ENCODE results near the gene CD96.

Gene CD96

DNA sequence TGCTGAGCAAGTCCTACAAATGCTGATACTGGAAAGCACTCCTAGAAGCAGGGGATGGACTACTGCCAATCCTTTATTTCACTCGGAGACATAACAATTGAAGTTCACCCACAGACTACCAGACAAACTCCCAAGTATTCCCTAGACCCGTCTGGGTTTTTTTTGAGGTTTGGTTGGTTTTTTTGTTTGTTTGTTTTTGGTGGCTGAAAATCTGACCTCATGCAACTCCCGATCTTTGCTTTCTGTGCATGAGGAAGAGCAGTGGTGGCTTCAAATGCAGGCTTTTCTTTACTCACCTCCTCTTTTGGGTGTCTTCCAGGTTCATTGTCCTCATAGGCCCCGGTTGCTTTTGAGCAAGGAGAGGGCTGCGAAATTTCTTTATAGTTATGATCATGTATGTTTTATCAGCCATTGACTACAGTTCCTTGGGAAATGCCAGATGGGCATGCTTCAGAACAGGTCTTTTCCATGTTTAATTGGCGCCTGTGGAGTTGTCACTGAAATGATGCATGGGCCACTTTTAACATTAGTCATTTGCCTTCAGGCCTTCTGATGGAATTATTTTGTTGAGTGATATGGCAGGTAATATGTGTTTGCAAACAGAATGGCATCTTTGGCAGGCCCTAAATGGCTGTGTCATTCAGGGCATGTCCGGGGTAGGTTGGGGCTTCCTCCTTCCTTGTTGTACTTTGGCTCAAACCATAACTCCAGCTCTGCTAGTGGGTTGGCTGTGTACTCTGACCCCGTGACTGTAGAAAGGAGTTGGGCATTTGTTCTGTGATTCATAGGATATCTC, 134.4 kb downstream of the CD96 start:
- Histone ChIP-seq H3K4me3 (ENCODE audit: low read depth, low read length) (no peak overlapping the region), H3K27me3 (no peaks in the 10 kb centered on the region; the same call in 1 of the 2 replicates), H3K36me3 (no peaks in the 10 kb centered on the region), H3K4me1 (no peaks in the 10 kb centered on the region; the same call in 1 of the 2 replicates), H3K9me3 (no peaks in the 10 kb centered on the region)
- TF ChIP-seq, protein P1, sequence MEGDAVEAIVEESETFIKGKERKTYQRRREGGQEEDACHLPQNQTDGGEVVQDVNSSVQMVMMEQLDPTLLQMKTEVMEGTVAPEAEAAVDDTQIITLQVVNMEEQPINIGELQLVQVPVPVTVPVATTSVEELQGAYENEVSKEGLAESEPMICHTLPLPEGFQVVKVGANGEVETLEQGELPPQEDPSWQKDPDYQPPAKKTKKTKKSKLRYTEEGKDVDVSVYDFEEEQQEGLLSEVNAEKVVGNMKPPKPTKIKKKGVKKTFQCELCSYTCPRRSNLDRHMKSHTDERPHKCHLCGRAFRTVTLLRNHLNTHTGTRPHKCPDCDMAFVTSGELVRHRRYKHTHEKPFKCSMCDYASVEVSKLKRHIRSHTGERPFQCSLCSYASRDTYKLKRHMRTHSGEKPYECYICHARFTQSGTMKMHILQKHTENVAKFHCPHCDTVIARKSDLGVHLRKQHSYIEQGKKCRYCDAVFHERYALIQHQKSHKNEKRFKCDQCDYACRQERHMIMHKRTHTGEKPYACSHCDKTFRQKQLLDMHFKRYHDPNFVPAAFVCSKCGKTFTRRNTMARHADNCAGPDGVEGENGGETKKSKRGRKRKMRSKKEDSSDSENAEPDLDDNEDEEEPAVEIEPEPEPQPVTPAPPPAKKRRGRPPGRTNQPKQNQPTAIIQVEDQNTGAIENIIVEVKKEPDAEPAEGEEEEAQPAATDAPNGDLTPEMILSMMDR (IDR thresholded peaks at IDR 0.05; ENCODE audit: low read depth, low read length): no peak
- DNase-seq: no peak

DNA sequence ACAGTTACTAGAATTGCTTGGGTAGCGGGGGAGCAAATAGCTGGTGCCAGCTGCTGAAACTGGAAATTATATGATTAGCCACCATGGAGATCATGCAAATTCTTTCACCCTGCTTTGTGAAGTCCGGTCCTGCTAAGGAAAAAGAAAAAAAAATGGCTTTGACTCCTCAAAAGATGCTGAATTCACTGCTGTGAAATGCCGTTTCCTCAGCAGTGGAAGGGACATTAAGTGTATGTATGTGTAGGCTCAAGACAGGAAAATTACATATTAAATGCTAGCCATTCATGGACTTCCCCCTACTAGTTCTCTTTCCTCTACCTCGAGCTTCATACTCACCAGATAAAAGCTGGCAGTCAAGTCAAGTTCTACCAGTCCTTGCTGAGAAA, 135.0 kb downstream of the CD96 start:
- Histone ChIP-seq H3K36me3 (no peaks in the 10 kb centered on the region), H3K4me1 (no peaks in the 10 kb centered on the region; the same call in 1 of the 2 replicates), H3K27me3 (no peaks in the 10 kb centered on the region; the same call in 1 of the 2 replicates), H3K9me3 (no peaks in the 10 kb centered on the region), H3K4me3 (ENCODE audit: low read depth, low read length) (no peak overlapping the region)
- no peak for DNase-seq
- TF ChIP-seq, protein P1 (IDR thresholded peaks at IDR 0.05; ENCODE audit: low read depth, low read length): no peak

DNA sequence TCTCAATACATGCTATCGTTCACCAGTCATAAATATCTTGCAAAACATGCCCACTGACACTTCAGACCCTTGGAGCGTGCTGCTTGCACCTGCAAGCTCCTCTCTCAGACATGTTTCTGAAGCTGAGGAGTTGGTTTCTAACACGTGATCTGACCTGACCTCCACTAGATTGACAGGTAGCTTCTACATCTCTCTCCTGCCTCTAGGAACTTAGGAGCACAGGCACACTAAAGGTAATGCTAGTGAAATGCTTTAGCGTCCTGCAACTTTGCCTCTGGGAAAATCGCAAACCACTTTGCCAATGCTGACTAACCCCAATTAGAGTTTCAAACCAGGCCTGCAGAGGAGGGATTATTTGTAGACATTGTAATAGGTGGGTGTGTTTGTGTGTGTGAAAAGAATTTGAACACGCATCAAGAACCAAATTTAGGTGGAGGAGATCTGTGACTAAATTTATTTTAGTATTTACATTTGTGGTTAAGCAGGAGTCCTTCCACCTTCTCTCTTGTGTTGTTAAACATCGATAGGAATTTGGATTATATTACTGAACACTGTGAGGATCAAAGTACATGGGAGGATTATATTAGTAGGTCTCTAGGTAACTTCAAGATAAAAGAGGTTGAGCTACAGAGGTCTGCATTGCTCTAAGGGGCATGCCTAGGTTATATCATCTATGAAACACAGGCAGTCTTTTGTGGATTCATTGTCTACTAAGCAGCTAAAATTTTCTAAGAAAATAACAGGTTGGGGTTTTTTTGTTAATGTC, 139.8 kb downstream of the CD96 start:
- Histone ChIP-seq H3K27me3 (no peaks in the 10 kb centered on the region), H3K36me3 (no peaks in the 10 kb centered on the region), H3K9me3 (no peaks in the 10 kb centered on the region), H3K4me3 (ENCODE audit: low read depth, low read length) (no peak overlapping the region), H3K4me1 (no peaks in the 10 kb centered on the region)
- DNase-seq: no peak
- TF ChIP-seq, protein P1 (IDR thresholded peaks at IDR 0.05; ENCODE audit: low read depth, low read length): no peak

DNA sequence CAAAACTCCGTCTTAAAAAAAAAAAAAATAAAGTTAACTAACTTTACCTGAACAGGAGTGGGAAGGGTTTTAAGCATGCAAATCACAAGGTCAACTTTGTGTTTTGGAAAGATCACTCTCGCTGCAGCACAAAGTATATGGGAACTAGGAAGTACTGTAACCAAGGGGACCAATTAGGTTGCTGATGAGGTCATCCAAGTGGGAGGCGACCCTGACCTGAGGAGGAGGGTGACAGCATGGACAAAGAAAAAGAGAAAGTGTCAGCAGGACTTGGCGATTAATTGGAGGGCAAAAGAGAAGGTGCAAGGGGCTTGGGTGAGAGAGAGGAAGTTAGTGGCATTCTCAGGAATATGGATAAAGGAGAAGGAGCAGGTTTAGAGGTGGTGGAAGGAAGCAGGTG, 142.6 kb downstream of the CD96 start:
- Histone ChIP-seq H3K4me1 (no peaks in the 10 kb centered on the region), H3K9me3 (no peaks in the 10 kb centered on the region), H3K36me3 (no peaks in the 10 kb centered on the region), H3K4me3 (ENCODE audit: low read depth, low read length) (no peak overlapping the region), H3K27me3 (no peaks in the 10 kb centered on the region)
- TF ChIP-seq, protein P1 (IDR thresholded peaks at IDR 0.05; ENCODE audit: low read depth, low read length): no peak
- no peak for DNase-seq

DNA sequence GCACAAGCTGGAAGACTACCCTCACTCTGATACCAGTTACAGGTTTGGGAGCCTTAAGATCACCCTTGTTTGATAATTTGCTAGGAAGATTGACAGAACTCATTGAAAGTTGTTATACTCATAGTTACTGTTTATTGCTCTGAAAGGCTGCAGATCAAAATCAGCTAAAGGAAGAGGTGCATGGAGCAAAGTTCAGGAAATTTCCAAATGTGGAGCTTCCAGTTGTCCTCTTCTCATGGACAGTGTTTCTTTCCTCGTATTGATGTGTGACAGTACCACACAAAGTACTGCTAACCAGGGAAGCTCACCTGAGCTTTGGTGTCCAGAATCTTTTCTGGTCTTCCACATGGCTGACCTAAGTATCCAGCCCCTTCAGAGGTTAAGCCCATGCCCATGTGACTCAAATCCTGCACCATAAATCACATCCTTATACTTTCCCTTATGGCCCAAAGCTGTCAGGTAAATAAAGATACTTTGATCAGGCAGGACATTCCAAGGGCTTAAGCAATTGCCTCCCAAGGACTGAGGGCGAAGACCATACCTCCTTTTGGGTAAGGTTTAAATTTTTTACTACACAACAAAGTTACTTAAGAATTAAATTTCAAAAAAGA, 146.3 kb downstream of the CD96 start:
- Histone ChIP-seq H3K9me3 (no peaks in the 10 kb centered on the region), H3K4me3 (ENCODE audit: low read depth, low read length) (no peak overlapping the region), H3K36me3 (no peaks in the 10 kb centered on the region), H3K4me1 (no peaks in the 10 kb centered on the region), H3K27me3 (no peaks in the 10 kb centered on the region)
- no peak for DNase-seq
- TF ChIP-seq, protein P1 (IDR thresholded peaks at IDR 0.05; ENCODE audit: low read depth, low read length): no peak
